ENCODE data around the gene SMAD6. TPM values are rescaled to one million over a fixed set of nuclear protein-coding genes. Genes with fewer than 3 reads are reported as not detected.

SMAD6 gene
- total and polyA plus RNA-seq, 2 of the 4 experiments (the other 2 are of a cell fraction), result 4.8 to 8.5 TPM

DNA sequence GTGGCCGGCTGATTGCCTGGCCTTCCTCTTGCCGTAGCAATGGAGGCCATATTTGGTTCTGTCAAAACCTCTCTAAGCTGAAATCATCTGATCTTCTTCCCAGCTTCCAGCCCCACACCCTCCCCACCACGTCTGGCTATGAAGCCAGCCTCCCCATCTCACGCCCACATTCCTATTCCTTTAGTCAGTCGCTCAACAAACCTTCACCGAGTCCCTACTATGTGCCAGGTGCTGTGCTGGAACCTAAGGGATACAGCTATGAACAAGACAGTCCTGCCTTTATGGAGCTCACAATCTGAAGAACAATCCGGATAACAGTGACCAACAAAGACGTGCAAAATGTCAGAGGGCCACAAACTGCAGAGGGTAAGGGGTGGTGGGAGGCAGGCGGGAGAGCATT, 31.9 kb upstream of the SMAD6 start:
- no peaks in the 10 kb centered on the region for H3K4me1 ChIP-seq (ENCODE audit: control insufficient read depth, insufficient read depth, low read length)
- ATAC-seq (ENCODE audit: low read depth) (no peak), DNase-seq (no peak)
- H2BK15ac ChIP-seq (ENCODE audit: low read depth, low read length), result no peak overlapping the region; the same call in 2 of the 3 replicates
- H3K23ac ChIP-seq (ENCODE audit: low read depth, low read length), result no peak overlapping the region
- no peaks in the 10 kb centered on the region for H3K9me1 ChIP-seq (ENCODE audit: insufficient read depth, low read length)
- no peak overlapping the region for H4K8ac ChIP-seq (ENCODE audit: low read depth in 2 of 2, low read length in 2 of 2)
- H4K20me1 ChIP-seq (ENCODE audit: insufficient read depth, low read length), result no peaks in the 10 kb centered on the region
- H3K4ac ChIP-seq (ENCODE audit: low read depth, low read length), result no peak overlapping the region
- no peak overlapping the region for H3K18ac ChIP-seq (ENCODE audit: low read depth, low read length)
- WGBS, 2 experiments (ENCODE audit: extremely low coverage in 2 of 2, insufficient read length in 1 of 2), result 20% methylated on average over 1 of the region's 9 CpGs; no CpG with 5 or more reads in 1 of the 2 experiments
- no peak overlapping the region for H2AK9ac ChIP-seq (replicated peaks; ENCODE audit: low read depth, low read length, poor library complexity)
- H3K79me1 ChIP-seq (ENCODE audit: low read depth in 1 of 2, low read length in 2 of 2), result no peaks in the 10 kb centered on the region
- H3K14ac ChIP-seq (replicated peaks; ENCODE audit: low read depth, low read length), result no peak overlapping the region
- H3K9me3 ChIP-seq (ENCODE audit: control insufficient read depth, insufficient read depth, low read length), result peaks cover 8% of the 10 kb centered on the region
- H2BK120ac ChIP-seq (ENCODE audit: low read depth, low read length), result no peak overlapping the region
- dilution Hi-C loops (cut with HindIII; ENCODE audit: low sequenced_read_pairs, unreplicated experiment) (no loop called here), in situ Hi-C loops (cut with MboI; ENCODE audit: low sequenced_read_pairs) (no loop called here), intact Hi-C loops (cut with micrococcal nuclease) (no loop called here)
- no peak overlapping the region for H2BK20ac ChIP-seq (ENCODE audit: low read depth, low read length)
- no peak overlapping the region for H2BK5ac ChIP-seq (ENCODE audit: low read depth, low read length, poor library complexity, severe bottlenecking)
- no peak overlapping the region for H4K91ac ChIP-seq (ENCODE audit: insufficient read depth, low read depth, low read length)
- H2AFZ ChIP-seq (replicated peaks; ENCODE audit: low read length, poor library complexity), result peak overlapping the region; percentile 68
- no peak overlapping the region; the same call in 1 of the 2 replicates for H2AK5ac ChIP-seq (ENCODE audit: low read depth, low read length)
- no peak overlapping the region for H3K27ac ChIP-seq (ENCODE audit: insufficient read depth, low read length)
- H3K27me3 ChIP-seq (ENCODE audit: control insufficient read depth, insufficient read depth, low read length), result no peaks in the 10 kb centered on the region; the same call in 1 of the 2 replicates
- BruUV-seq (replicated peaks), result no TSS peak
- no peak overlapping the region for H3K4me2 ChIP-seq (ENCODE audit: low read depth, low read length)
- no peaks in the 10 kb centered on the region for H3K36me3 ChIP-seq (ENCODE audit: control insufficient read depth, insufficient read depth, low read length)
- no peak overlapping the region for H3K56ac ChIP-seq (ENCODE audit: extremely low read depth, insufficient read depth, low read length)
- no peak overlapping the region for H3K4me3 ChIP-seq (ENCODE audit: insufficient read depth, low read depth, low read length)
- TF ChIP-seq MAZ (IDR thresholded peaks at IDR 0.05; ENCODE audit: borderline replicate concordance, low read depth, low read length) (no peak), SMC3 (IDR thresholded peaks at IDR 0.05; ENCODE audit: low read depth, low read length) (no peak), BHLHE40 (IDR thresholded peaks at IDR 0.05; ENCODE audit: low read depth, low read length) (no peak), MAFK (IDR thresholded peaks at IDR 0.05; ENCODE audit: low read depth, low read length) (no peak), MXI1 (IDR thresholded peaks at IDR 0.05; ENCODE audit: borderline replicate concordance, low read depth, low read length) (no peak), RAD21 (IDR thresholded peaks at IDR 0.05; ENCODE audit: low read length) (no peak), CHD1 (IDR thresholded peaks at IDR 0.05; ENCODE audit: low read depth, low read length) (no peak), RFX5 (IDR thresholded peaks at IDR 0.05; ENCODE audit: low read depth, low read length) (no peak), POLR2A (IDR thresholded peaks at IDR 0.05; ENCODE audit: low read depth, low read length) (no peak), FOS (IDR thresholded peaks at IDR 0.05; ENCODE audit: low read depth, low read length) (no peak), NFE2L2 (IDR thresholded peaks at IDR 0.05; ENCODE audit: low read depth, low read length) (no peak), RCOR1 (IDR thresholded peaks at IDR 0.05; ENCODE audit: insufficient replicate concordance, low read length) (no peak), CEBPB (IDR thresholded peaks at IDR 0.05; ENCODE audit: low read depth, low read length) (no peak)
- TF ChIP-seq, protein P1, sequence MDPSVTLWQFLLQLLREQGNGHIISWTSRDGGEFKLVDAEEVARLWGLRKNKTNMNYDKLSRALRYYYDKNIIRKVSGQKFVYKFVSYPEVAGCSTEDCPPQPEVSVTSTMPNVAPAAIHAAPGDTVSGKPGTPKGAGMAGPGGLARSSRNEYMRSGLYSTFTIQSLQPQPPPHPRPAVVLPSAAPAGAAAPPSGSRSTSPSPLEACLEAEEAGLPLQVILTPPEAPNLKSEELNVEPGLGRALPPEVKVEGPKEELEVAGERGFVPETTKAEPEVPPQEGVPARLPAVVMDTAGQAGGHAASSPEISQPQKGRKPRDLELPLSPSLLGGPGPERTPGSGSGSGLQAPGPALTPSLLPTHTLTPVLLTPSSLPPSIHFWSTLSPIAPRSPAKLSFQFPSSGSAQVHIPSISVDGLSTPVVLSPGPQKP (IDR thresholded peaks at IDR 0.05; ENCODE audit: borderline replicate concordance, low read depth, low read length), result no peak
- TF ChIP-seq, protein P2, sequence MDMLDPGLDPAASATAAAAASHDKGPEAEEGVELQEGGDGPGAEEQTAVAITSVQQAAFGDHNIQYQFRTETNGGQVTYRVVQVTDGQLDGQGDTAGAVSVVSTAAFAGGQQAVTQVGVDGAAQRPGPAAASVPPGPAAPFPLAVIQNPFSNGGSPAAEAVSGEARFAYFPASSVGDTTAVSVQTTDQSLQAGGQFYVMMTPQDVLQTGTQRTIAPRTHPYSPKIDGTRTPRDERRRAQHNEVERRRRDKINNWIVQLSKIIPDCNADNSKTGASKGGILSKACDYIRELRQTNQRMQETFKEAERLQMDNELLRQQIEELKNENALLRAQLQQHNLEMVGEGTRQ (IDR thresholded peaks at IDR 0.05; ENCODE audit: low read depth, low read length), result no peak
- TF ChIP-seq, protein P3, sequence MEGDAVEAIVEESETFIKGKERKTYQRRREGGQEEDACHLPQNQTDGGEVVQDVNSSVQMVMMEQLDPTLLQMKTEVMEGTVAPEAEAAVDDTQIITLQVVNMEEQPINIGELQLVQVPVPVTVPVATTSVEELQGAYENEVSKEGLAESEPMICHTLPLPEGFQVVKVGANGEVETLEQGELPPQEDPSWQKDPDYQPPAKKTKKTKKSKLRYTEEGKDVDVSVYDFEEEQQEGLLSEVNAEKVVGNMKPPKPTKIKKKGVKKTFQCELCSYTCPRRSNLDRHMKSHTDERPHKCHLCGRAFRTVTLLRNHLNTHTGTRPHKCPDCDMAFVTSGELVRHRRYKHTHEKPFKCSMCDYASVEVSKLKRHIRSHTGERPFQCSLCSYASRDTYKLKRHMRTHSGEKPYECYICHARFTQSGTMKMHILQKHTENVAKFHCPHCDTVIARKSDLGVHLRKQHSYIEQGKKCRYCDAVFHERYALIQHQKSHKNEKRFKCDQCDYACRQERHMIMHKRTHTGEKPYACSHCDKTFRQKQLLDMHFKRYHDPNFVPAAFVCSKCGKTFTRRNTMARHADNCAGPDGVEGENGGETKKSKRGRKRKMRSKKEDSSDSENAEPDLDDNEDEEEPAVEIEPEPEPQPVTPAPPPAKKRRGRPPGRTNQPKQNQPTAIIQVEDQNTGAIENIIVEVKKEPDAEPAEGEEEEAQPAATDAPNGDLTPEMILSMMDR (conservative IDR thresholded peaks at IDR 0.05; ENCODE audit: low read depth, low read length), result no peak
- no peak overlapping the region for H4K5ac ChIP-seq (ENCODE audit: low read depth, low read length)
- ChIA-PET CTCF (no interaction called here), POLR2A (ENCODE audit: unreplicated experiment) (no interaction called here)
- no peak overlapping the region for H3K9ac ChIP-seq (ENCODE audit: low read depth, low read length)

All from IMR-90 (cell line).